CD4-positive, alpha-beta T cell treated with Interferon gamma for 1 hour (primary cell): ENCODE results near the gene UTP15.

Source experiments
- DNase-seq: peaks from one replicate; pipeline ENCODE4 v3.0.0-alpha.2; 2020

Gene UTP15

DNA sequence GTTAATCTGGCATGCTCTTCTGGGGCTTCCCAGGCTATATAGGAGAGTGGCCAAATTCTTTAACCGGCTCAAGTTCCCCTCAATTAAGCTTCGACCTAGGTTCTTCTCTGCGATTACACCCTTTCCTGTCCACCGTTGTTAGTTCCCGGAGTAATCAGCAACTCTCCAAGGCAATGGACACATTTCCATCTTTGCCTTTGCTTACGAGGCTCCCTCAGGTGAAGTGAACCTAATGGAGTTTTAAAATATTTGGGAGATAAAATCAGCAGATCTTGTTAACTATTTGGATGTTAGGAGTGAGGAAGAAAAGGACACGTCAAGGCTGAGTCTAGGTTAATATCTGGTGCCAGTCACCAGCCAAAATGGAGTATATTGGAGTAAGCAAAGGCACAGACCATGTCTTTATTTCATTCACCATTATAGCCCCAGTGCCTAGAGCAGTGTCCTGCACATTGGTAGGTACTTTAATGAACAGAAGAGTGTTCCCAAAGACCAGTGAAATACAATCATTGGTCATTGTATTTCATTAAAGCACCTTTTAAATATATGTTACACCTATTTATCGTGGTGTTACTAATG lies 515 bp downstream of the UTP15 start:
- no peak for DNase-seq

GRCh38 chr5:73582285-73583145 lies 17.0 kb downstream of the UTP15 start:
- DNase-seq: no peak

GRCh38 chr5:73587923-73588322 lies 22.4 kb downstream of the UTP15 start:
- DNase-seq: no peak

GRCh38 chr5:73591102-73591695 lies 25.7 kb downstream of the UTP15 start:
- DNase-seq: no peak

GRCh38 chr5:73591698-73592501 lies 26.4 kb downstream of the UTP15 start:
- no peak for DNase-seq

DNA sequence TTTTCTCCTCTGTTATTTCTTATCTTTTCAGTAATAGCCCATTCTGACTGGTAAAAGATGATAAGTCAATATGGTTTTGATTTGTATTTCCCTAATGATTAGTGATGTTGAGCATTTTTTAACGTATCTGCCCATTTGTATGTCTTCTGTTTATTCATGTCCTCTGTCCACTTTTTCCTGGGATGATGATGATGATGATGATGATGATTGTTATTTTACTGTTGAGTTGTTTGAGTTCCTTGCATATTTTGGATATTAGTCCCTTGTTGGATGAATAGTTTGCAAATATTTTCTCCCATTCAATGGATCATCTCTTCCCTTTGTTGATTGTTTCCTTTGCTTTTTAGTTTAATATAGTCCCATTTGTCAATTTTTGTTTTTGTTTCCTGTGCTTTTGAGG lies 27.0 kb downstream of the UTP15 start:
- DNase-seq: no peak

DNA sequence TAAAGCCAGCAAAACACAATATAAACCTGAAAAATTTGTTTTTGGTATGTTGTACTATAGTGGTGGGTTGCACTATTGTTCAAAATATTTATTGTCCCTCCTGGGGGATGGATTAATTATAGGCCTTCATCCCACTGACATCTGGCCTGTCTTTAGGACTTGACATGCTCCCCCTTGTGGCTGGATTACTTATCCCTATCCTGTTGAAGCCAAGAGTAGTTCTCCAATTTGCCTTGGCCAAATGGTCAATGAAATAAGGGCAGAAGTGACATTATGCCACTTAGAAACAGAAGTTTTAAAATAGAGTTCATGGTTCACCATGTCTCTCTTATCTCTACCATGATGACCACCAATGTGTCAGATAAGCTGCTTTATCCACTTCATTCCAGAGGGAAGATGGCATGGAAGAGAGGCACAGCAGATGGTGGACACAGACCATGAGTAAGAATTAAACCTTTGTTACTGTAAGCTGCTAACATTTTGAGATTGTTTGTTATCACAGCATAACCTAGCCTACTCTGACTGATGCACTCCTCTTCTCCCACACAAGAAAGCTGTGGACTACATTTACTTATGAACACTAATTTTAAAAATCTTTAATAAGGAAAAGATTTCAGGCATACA lies 31.3 kb downstream of the UTP15 start:
- DNase-seq: no peak

- no peak for DNase-seq
These were observed 33.8 kb downstream of the UTP15 start for GRCh38 chr5:73599380-73599779.

GRCh38 chr5:73603998-73604397 lies 38.5 kb downstream of the UTP15 start:
- no peak for DNase-seq

GRCh38 chr5:73605223-73606087 lies 39.9 kb downstream of the UTP15 start:
- DNase-seq: no peak

DNA sequence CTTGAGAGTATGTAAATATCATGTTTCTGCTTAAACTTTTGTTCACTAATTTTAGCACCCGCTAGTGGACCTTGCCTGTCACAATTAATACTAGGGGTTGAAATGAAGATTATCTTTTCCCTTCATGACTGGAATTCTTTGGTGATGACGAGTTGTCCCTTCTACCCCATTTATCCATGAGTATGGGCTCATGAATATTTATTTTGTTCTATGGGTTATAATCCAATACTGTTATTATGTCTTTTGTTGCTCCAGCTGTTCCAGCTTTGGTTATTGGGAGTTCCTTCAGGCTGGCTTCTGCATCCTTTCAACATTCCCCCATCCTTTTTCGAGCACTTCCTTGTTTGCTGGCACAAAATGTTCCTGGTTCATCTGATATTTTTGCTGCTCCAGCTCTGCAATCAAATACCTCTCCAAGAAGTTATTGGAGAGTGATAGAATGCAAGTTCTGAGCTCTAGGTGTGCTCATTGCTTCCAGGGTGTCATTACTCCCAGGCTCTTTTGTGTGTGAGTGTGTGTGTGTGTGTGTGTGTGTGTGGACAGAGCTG lies 40.7 kb downstream of the UTP15 start:
- DNase-seq: no peak

DNA sequence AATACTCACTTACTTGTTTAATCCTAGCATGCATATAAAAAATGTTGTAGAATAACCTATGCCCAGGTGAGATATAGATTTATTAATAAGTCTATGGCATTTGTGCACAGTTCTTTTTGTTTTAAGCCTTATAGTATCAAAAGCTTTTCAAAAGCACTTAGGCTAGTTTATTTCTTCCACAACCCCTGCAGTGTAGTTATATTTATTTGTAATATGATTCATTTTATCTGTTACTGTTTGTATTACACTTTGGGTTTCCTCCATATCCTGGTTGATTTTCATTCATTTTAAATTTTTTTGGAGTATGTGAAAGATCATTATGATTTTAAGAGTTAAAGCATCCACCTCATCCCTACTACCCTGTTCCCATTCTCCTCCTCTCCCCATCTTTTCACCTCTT lies 41.7 kb downstream of the UTP15 start:
- no peak for DNase-seq

GRCh38 chr5:73612799-73613198 lies 47.3 kb downstream of the UTP15 start:
- DNase-seq: no peak

GRCh38 chr5:73615085-73615484 lies 49.5 kb downstream of the UTP15 start:
- no peak for DNase-seq

GRCh38 chr5:73615947-73616346 lies 50.4 kb downstream of the UTP15 start:
- DNase-seq: no peak

DNA sequence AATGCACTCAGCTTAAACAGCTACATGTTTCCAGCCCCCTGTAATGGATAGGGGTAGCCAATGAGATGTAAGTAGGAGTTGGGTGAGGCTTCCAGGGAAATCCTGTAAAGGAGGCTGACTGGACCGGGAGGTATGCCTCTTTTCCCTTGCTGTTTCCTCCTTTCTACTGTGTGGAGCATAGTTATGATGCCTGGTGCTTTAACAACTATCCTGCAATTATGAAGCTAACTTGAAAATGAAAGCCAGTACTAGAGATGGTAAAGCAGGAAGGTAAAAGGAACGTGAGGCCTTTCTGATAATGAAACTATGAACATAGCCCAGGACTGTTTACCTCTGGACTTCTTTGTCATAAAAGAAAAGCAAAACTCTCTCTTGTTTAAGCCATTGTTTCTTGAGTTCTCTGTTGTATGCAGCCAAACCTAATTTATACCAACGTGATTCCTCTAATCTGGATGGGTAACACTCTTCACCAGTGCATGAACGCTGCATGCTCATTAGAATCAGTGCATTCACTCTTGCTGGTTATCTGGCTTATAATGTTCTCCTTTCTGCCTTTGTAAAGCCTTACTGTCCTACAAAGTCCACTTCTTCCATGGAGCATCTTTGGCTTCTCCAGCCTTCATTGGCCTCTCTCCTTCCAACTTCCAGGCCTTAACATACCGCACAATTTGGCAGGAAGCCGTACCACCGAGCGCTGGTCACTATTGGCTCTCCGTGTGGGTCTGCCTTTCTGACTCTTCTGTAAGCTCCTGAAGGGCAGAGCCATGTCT lies 52.2 kb downstream of the UTP15 start:
- DNase-seq: no peak

- no peak for DNase-seq
These were observed 54.2 kb downstream of the UTP15 start for GRCh38 chr5:73619606-73620333.

- no peak for DNase-seq
These were observed 54.8 kb downstream of the UTP15 start for GRCh38 chr5:73620334-73620687.

DNA sequence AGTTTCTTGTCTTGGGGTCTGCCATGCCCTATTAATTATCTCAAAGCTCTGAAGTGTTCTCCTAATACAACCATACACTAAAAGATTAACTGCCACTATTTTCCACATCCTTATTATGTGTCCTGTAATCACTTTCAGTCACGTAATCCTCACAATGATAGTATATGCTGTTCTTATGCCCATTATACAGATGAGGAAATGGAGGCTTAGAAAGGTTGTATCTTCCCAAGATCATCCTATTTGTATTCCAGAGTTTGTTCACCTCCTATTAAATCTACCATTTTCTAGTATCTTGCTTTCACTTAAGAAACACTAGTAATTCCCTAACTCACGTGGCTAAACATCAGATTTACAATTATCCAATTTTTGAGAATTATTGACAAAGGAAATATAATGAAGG lies 57.5 kb downstream of the UTP15 start:
- no peak for DNase-seq

- DNase-seq: no peak
These were observed 58.4 kb downstream of the UTP15 start for GRCh38 chr5:73623901-73624404.
